GM21723 (cell line): ENCODE data around the gene CDK5RAP2.
A peak's percentile ranks its signal among the peaks of the same experiment; 100 is the strongest.
"Not testable (repeated sequence)": the region's sequence is repeated elsewhere in the genome, so short reads cannot be mapped to it uniquely, and the experiment has no call there.

Experiments used
- ATAC-seq: cut with Tn5 transposase; IDR thresholded peaks from one replicate; pipeline ENCODE4 v1.9.1; 2021; ENCODE audit warnings: mild to moderate bottlenecking, moderate library complexity; ENCODE audit not compliant: unreplicated experiment

The CDK5RAP2 gene

DNA sequence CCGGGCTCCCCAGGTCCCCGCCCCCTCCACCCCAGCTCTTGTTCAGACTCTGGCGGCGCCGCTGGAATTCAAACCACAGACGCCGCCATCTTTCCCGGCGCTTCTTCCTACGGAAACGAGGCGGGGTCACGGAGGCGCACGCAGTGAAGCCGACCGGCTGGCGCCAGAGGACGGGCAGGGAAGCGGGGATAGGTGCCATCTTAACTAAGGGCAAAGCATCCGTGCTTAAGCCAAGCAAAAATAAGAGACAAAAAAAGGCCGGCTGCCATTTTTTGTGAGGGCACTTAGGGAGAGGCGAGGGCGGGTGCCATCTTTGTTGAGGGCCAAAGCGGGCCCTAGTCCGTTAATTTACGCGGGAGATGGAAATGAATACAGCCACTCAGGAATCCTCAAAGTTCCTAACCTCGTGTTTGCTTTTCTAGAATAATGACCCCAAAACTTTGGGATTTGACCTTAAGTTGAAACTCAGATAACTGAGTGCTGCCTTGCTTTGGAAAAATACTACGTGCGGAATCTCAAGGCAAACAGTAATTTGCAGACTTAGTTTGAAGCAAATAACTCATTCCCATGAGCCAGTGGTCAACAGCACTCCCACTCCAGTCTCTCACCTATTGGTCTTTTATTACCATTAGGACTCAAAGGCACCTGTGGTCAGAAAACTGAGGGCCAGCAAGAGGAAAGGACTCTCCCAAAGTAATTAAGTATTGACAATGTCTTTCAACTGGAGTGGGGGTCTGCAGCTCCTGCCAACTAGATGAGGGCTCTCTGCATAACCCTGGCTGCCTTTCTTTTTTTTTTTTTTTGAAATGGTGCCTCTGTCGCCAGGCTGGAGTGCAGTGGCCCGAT, at the start of gene CDK5RAP2:
Gene CDK5RAP2 (minus strand): TSS at position 117 of the 846 bp plus-strand sequence. CDS start 189 bp downstream, outside the sequence.
- peak; percentile 98 for ATAC-seq

- not testable (repeated sequence) for ATAC-seq
These were observed 49.0 kb upstream of the CDK5RAP2 start for GRCh38 chr9:120628925-120629497.

DNA sequence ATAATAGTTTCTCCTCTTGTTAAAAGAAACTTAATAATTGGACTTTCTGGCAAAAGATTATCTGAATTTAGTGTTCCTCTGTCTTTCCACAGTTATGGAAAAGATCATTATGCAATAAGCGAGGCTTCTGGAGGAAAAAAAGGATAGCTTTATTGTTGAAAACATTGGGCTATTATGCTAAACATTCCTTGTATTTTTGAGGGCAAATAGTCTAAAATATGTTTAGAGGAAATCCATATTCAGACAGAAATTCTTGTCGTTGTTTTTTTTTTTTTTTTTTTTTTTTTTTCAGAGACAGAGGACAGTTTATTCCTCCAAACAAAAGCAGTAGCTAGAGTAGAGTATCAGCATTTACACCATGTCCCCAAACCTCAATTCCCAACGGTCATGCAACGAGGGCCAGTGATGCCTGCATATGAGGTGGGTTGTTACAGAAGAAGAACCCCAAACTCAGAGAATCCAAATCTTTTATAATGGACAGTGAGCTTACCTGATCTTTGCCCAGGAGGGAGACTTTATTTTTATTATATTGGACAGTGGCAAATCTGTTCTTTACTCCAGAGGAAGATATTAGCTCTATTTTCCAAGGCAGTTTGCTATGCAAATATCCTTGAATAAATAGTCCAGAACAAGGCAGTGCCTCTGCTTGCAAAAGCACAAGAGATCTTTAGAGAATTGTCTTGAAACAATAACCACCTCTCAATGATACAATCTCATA, 48.4 kb upstream of the CDK5RAP2 start:
- ATAC-seq, result no peak

DNA sequence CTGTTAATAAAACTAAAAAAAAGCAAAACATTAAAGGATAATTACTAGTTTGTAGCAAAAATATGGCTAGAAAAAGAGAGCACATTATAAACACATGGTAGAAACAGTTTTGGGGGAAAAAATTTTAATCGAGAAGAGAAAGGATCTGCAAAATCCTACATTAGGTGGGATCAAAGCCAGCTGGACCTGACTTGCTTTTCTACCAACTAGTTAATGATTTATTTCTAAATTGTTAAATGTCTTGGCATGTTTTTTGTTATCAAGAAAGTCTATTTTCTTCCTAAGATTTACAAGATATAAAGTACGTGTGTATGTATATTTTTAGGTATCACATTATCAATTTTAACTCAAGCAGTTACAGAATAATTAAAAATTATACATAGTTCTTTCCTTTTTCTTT, 47.1 kb upstream of the CDK5RAP2 start:
- no peak for ATAC-seq

DNA sequence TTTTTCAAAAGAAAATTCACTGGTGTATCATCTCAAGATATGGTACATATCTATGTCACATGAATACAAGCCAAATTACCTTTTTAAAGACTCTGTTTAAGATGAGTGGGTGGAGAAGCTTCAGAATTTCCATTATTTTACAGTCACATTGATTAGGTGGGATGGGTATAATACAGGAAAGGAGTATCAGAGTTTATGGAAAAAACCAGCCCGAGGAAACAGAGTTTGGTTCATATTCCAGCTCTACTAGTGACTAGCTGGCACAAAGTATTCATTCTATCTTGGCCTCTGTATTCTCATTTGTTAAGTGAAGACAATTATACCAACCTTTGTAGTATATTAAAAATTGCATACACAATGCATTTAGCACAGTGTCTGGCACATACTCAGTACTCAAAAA, 46.5 kb upstream of the CDK5RAP2 start:
- no peak for ATAC-seq

- ATAC-seq, result no peak
These were observed 45.3 kb upstream of the CDK5RAP2 start for GRCh38 chr9:120625222-120625621.

GRCh38 chr9:120622790-120623189, 42.8 kb upstream of the CDK5RAP2 start:
- no peak for ATAC-seq

- ATAC-seq, result no peak
These were observed 42.0 kb upstream of the CDK5RAP2 start for GRCh38 chr9:120621941-120622340.

GRCh38 chr9:120619751-120620655, 40.0 kb upstream of the CDK5RAP2 start:
- ATAC-seq, result peak; percentile 67

- no peak for ATAC-seq
These were observed 37.3 kb upstream of the CDK5RAP2 start for GRCh38 chr9:120616966-120617935.

DNA sequence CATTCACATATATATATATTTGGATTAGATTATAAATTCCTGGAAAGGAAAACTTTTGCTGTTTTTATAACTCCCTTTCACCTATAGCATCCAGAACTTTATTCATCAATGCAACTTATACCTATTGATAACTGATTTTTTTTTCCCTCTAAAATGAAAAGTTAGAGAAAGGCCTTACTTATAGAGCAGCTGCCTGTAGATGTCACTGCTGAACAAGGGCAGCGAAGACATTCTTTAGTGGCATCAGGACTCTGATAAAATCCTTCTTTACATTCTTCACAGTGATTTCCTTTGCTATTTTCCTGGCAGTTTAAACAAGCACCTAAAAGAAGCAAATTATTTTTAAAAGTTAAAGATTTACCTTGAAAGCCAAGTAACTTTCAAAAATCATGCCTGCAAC, 32.3 kb upstream of the CDK5RAP2 start:
- ATAC-seq, result no peak

DNA sequence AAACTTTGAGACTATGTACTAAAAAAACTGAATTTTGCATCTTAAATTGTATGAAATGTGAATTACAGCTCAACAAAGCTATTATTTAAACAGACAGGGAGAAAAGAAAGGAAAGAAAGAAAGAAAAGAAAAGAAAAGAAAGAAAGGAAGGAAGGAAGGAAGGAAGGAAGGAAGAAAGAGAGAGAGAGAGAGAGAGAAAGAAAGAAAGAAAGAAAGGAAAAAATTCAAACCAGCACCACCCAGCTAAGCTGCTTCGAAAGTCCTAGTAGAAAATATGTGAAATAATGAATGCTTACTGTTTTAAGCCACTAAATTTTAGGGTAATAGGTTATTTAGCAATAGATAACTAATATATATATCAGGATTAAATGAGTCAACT, 31.7 kb upstream of the CDK5RAP2 start:
- no peak for ATAC-seq

DNA sequence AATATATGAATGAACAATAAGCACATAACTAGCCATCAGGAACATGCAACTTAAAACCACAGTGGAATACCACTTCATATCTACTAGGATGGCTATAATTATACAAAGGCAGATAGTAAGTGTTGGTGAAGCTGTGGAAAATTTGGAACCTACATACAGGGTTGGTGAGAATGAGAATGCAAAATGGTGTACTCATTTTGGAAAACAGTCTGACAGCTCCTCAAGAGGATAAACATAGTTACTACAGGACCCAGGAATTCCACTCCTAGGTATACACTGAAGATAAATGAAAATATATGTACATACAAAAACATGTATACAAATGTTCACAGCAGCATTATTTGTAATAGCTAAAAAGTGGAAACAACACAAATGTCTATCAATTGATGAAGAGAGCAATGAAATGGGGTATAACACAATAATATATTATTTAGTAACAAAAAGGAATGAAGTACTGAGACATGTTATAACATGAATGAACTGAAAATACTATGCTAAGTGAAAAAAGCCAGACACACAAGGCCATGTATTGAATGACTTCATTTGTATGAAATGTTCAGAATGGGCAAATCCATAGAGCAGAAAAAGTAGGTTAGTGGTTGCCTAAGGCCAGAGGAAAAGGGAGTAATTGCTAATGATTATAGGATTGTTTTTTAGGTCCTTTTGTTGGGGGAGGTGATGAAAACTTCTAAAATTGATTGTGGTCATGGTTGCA, 31.2 kb upstream of the CDK5RAP2 start:
- no peak for ATAC-seq

- ATAC-seq, result no peak
These were observed 29.7 kb upstream of the CDK5RAP2 start for GRCh38 chr9:120609636-120610035.

DNA sequence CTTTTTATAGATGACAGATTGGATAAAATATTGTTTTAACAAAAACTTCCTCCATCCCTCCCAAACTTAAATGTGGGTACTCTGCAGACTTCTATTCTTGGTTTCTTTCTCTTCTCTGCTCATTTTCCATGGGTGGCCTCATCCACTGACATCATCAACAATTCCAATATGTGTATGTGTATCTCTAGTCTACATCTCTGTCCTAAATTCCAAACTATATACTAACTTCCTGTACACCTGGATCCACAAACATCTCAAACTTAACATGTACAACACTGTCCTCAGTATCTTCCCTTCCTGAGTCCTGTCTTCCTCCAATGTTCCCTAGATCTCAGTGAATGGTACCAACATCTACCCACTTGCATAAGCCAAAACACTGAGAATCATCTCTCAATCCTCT, 28.5 kb upstream of the CDK5RAP2 start:
- no peak for ATAC-seq

DNA sequence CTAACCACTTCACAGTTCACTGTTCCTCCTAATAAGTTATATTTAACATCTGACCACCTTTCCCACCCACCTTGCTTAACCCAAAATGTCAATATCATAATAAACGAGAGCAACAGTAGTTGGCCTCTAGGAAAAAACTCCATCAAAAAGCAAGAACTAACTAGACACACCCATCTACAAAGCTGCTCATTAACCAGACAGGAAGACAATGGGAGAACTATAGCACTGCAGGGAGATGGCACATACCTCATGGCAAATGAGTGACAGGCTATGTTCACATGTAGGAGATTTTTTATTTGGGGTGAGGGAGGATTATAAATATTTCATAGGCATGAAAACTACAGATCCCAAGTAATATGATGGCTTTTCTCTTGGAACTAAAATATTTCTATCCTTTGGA, 23.6 kb upstream of the CDK5RAP2 start:
- no peak for ATAC-seq

- no peak for ATAC-seq
These were observed 23.0 kb upstream of the CDK5RAP2 start for GRCh38 chr9:120603010-120603409.

DNA sequence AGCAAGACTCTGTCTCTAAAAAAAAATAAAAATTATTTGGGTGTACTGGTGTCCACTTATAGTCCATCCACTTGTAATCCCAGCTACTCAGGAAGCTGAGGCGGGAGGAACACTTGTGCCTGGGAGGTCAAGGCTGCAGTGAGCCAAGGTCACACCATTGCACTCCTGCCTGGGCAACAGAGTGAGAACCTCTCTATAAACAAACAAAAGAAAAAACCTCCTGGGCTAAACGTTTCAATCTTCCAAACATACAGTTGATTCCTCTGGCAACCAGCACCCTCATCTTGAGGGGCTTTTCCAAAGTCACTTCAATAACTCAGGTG, 13.9 kb upstream of the CDK5RAP2 start:
- ATAC-seq, result no peak

GRCh38 chr9:120593250-120593954, 13.4 kb upstream of the CDK5RAP2 start:
- ATAC-seq, result no peak
